Measurements from ENCODE around the gene CACNG7.
"Not testable (repeated sequence)": the region's sequence is repeated elsewhere in the genome, so short reads cannot be mapped to it uniquely, and the experiment has no call there.

CACNG7 gene

DNA sequence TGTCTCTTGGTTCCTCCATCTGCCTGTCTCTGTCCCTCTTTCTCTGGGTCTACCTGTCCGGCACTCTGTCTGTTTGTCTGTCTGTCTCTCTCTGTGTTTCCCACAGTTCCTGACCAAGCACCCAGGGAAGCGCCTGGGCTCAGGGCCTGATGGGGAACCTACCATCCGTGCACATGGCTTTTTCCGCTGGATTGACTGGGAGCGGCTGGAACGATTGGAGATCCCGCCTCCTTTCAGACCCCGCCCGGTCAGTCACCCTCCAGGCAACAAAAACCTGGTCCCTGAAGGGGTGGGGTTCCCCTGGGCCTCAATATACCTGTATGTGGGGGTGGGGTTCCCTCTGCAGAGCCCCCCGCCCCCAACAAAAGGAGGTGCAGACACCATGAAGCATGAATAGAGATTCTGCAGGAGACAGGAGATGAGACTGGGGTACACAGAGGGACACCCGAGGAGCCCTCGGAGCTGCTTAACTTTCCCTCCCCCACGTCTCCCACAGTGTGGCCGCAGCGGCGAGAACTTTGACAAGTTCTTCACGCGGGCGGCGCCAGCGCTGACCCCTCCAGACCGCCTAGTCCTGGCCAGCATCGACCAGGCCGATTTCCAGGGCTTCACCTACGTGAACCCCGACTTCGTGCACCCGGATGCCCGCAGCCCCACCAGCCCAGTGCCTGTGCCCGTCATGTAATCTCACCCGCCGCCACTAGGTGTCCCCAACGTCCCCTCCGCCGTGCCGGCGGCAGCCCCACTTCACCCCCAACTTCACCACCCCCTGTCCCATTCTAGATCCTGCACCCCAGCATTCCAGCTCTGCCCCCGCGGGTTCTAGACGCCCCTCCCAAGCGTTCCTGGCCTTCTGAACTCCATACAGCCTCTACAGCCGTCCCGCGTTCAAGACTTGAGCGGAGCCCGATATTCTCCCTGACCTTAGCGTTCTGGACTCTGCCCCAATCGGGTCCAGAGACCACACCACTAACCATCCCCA lies 2.6 kb upstream of the CACNG7 start:
- DNase-seq, result peak; percentile 75

DNA sequence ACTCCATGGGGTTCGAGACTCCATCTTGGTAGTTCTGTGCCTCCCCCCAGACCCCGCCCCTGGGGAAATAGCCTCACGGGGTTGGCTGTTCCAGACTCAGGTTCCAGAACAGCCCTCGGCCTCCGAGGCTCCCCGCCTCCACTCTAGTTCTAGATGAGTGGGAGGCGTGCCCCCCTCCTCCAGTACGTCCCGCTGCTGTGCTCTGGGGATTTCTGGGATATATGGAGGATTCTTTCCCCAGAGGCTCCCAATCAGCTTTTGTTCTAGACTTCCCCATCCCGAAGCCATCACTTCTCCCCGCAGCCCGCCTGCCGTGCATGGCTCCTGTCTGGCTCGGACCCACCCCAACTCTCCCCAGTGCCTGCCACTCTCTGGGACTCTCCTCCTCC lies 1.9 kb upstream of the CACNG7 start:
- DNase-seq, result no peak

DNA sequence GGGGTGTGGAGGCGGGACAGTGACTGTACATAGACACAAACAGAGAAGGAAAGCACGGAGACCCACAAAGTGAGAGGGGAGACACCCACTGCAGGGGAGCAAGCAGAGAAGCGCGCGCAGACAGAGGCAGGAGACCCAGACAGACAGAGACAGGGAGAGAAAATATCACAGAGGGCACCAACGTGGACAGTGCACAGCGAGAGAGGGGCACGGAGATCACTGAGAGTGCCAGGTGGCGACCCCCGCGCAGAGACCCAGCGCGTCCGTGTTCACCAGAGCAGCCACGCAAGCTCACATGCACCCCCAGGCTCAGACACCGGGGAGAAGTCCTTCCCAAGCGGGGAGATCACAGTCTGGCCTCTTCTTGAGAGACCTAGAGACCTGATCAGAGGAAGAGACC lies 1.4 kb upstream of the CACNG7 start:
- DNase-seq, result no peak

DNA sequence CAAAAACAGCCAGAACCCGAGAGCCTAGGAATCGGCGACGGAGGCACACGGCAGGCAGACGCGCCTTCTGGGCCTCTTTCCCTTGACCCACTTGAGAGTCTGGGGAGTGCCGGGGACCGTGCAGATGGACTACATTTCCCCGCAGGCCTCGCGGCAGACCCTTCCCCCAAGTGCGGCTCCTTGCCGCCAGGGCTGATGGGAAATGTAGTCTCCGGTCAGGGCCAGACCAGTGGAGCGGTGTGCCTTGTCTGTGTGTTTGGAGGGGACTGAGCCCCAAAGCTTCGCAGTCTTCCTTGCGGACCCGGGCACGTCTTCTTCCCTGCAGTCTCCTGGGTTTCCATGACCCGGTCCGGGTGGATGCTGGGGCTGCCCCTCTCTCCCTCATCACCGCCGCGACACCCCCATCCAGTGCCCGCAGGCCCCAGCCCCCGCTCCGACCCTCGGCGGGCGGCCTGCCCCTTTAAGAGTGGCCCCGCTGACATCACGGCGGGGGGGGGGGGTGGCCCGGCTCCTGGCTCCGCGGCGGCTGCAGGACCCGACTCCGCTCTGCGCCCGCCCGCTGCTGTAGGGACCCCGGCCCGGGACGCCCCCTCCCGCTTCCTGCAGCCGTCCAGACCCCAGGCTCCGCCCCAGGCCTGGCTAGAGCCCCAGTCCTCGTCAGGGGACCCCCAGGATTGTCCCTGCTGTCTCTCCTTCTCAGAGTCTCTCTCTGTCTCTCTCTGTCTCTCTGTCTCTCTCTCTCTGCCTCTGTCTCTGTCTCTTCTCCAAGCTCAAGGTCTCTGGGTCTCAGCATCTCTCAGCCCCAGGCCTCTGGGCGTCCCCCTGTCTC lies 758 bp upstream of the CACNG7 start:
- DNase-seq, result no peak

DNA sequence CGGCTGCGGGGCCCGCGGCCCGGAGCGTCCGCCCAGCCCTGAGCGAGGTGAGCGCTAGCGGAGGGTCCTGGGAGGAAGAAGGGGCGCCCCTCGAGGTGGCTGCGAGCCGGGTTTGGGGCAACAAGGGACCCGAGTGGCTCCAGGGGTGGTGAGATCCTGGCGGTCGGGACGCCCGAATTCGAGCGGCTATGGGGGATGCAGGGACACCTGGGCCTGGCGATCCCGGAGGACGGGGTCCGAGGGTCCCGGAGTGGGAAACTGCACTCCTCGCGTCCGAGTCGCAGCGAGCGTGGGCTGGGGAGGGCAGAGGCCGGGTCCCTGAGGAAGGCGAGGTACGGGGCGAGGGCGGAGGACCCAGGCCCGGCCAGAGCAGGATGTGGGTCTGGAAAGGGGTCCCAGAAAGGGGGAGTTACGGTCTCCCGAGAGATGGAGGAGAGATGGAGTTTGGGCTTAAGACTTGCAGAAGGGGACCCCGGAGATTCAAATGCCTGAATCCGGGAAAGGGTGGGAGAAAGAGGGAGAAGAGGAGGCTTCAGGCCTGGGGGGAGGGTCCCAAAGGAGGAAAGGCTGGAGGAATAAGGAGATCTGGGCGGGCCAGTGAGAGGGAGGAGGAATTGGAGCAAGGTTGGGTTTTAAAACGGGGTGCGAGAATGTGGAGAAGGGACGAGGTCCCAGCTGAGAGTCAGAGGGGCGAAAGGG lies 542 bp downstream of the CACNG7 start:
- no peak for DNase-seq

DNA sequence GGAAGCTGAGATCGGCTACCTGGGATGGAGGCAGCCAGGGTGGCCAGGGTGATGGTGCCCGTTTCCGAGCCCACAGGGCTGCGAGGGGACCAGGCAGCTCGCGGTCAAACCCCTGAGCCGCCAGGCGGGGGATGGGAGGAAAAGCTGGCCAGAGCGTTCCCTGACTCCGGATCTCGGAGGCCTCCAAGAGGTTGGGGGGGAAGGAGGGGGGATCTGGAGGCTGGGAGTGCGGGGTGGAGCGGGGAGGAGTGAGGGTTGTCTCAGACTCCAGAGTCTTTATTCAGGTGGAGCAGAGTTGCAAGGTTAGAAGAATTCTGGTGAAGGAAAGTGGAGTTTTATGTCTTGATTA lies 1.1 kb downstream of the CACNG7 start:
- no peak for DNase-seq

DNA sequence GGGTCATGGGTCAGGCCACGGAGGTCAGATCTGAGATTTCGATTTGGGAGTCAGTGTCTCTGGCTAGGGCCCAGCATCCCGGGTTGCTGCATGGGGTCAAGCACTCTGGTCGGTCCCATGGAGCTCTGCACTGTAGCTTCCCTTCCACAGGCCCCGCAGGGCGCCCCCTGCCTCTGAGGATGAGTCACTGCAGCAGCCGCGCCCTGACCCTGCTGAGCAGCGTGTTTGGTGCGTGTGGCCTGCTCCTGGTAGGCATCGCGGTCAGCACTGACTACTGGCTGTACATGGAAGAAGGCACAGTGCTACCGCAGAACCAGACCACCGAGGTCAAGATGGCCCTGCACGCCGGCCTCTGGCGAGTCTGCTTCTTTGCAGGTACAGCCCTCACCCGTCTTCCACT lies 3.6 kb downstream of the CACNG7 start:
- no peak for DNase-seq

DNA sequence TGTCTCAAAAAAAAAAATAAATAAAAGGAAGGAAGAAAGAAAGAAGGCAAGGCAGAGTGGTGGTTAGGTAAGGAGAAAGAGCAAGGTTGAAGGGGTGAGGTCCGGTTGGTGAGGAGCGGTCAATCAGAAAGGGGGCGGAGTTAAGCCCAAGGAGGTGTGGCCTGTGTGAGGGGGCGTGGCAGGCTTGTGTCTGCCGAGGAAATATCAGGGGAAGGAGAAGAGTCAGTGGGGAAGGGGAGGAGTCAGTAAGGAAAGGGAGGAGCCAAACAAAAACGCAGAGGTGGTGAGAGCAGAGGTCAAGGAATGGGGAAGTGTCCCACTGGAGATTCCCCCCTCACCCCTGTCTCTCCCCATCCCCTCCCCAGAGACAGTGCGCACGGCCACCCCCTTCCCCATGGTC lies 5.9 kb downstream of the CACNG7 start:
- DNase-seq, result no peak

DNA sequence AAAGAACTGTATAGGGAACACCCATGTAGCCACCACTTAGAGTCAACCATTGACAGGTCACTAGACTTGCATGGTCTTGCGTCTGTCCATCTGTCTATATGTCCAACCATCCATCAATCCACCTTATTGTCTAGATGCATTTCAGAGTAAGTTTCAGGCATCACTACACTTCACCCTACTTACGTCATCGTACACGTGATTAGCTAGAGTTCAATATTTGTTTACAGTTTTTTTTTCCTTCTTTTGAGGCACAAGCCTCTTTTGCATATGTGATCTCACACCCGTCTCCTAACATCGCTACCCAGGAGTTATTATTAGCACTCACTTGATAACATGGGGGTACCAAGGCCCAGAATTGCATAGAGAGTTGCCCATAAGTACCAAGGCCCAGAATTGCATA lies 6.9 kb downstream of the CACNG7 start:
- no peak for DNase-seq

DNA sequence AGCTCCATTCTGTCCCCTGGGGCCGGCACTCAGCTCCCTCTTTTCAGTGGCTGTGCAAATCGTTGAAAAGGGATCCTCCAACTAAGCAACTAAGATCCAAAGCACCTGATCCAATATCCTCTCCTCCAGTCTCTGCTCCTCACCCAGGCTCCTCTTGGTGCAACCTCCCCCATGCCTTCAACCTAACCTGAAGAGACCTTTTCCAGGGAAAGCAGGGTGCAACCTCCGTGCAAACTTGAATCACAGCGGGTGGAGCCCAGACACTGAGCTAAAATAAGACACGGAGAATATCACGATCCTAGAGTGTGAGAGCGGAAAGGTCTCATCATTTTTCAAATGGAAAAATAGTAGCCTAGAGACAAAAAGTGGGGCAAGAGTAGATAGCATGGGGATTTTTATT lies 8.3 kb downstream of the CACNG7 start:
- no peak for DNase-seq

DNA sequence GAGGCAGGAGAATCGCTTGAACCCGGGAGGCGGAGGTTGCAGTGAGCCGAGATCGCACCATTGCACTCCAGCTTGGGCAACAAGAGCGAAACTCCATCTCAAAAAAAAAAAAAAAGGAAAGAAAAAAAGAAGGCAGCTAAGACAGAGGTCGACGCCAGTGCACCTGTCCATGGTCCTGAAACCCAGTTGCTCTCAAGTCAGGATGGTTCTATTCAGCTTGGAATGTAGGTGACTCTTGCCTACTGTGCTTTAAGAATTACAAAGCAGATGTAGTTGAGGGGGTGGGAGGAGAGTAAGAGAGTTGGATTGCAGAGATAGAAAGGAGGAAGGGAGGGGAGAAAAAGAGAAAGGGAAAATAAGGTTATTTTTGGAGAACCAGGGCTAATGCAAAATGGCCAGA lies 18.7 kb downstream of the CACNG7 start:
- DNase-seq, result peak; percentile 21

DNA sequence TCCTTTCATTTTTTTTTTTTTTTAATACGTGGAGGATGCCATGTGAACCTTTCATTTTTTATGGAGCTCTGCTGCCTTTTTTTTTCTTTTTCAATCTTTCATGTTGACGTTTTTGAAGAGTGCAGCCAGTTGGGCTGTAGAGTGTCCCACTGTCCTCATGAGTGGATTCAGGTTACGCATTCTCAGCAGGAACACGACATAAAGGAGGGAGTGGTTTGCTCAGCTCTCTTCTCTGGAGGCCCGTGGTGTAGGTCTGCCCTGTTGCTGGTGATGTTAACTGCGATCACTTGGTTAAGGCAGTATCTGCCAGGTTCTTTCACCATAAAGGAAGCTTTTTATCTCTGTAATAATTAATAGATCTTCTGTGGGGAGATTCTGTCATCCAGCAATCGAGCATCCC lies 27.0 kb downstream of the CACNG7 start:
- DNase-seq, result no peak

DNA sequence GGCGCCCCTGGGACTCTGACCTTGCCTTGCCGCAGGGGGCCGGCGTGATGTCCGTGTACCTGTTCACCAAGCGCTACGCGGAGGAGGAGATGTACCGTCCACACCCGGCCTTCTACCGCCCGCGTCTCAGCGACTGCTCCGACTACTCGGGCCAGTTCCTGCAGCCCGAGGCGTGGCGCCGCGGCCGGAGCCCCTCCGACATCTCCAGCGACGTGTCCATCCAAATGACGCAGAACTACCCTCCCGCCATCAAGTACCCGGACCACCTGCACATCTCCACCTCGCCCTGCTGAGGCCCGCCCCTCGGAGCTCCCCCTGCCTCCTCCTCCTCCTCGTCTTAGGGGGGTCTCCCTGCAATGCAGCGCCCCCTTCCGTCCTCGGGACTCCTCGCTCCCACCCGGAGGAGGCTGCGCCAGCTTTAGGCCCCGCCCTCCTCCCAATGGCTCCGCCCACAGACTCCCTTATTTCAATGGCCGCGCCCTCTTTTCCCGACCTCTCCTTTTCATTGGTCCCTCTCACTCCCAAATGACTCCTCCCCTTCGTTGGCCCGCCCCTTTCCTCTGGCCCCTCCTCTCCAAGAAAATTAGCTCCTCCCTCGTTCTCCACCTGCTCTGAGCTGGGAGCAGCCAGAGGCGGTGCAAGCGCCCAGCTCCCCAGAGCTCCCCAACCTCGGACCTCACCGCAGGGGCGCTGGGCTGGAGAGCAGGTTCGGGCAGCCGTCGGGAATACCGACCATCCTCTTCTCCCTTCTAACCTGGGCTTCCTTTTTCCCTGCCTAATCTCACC lies 33.1 kb downstream of the CACNG7 start:
- DNase-seq, result no peak

DNA sequence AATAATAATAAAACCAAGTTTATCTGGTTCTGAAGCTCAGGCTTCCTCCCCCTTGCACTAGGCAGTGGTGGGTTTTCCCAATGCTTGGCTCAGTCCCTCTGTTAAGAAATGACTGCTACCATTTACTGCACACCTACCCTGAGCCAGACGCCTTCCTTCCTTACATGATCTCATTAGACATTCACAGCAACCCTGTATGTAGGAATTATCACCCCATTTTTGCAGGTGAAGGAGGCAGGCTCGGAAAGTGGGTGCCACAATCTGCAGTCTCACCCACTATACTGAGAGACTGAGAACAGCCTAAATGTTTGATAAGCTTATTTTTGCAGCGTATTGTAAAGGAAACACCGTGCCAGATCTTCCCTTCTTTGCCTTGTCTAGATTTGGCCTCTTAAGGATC lies 35.3 kb downstream of the CACNG7 start:
- DNase-seq, result no peak

DNA sequence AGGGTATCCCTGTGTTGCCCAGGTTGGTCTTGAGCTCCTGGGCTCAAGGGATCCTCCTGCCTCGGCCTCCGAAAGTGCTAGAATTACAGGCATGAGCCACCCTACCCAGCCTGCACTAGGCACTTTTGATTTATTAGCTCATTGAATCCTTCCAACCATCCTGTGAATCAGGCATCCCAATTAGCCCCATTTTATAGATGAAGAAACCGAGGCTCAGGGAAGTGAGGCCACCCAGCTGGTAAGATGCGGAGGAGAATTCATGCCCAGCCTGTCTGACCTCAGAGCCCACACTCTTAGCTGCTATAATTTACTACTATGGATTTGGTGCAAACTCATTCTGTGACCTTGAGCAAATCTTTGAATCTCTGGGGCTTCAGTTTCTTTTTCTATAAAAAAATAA lies 35.9 kb downstream of the CACNG7 start:
- no peak for DNase-seq

DNA sequence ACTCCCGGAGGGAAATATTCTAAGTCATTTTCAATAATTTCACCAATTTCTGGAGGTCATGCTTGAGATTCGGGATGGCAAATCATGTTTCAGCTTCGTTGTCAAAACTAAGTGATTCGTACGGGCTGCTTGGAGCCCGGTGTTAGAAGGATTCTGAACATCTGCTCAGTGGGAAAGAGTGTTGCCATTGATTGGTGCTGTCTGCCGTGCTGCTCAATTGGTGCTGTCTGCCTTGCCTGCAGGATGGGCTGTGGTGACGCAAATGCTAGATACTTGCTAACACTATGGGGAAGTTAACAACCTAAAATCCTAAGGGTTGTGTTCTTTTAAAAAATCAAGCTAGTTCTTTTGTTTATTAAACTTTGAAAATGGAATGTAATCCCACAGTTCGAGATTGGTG lies 36.4 kb downstream of the CACNG7 start:
- no peak for DNase-seq

DNA sequence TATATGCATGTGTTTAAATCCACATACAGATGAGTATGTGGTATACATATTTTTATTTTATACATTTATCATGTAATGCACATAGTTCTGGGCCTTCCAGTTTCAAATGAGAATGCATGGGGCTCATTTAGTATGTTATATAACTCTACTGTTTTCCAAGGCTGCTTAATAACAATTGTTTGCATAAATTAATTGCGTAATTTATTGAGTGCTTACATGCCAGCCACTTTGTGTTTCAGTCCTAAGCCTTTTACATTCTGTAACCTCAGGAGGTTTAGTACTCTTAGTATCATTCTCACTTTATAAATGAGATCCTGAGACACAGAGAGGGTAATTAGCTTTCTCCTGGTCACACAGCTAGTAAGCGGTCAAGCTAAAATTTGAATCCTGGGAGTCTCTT lies 36.9 kb downstream of the CACNG7 start:
- DNase-seq, result no peak

DNA sequence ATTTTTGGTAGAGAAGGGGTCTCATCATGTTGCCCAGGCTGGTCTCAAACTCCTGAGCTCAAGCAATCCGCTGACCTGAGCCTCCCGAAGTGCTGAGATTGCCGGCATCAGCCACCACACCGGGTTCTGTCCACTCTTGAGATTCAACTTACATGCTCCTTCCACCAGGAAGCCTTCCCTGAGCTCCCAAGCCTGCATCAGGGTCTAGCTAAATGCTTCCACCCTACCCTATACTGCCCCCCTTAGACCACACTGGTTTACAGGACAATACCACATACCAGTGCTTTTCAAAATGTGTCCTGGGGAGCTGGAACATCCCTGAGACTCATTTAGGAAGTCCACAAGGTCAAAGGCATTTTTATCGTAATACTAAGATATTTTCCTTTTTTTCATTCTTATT lies 38.5 kb downstream of the CACNG7 start:
- no peak for DNase-seq

DNA sequence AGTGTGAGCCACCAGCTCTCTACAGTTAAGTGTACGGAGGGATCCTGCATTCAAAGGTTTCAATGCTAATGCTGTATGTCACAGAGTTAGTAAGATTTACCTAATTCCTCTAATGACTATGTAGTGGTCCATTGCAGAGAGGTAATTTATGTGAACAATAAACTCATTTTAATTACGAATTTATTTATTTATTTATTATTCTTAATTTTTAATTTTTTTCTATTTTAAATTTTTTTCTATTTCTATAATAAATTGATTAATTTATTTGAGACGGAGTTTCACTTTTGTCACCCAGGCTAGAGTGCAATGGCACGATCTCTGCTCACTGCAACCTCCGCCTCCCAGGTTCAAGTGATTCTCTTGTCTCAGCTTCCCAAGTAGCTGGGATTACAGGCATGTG lies 39.5 kb downstream of the CACNG7 start:
- DNase-seq, result not testable (repeated sequence)

DNA sequence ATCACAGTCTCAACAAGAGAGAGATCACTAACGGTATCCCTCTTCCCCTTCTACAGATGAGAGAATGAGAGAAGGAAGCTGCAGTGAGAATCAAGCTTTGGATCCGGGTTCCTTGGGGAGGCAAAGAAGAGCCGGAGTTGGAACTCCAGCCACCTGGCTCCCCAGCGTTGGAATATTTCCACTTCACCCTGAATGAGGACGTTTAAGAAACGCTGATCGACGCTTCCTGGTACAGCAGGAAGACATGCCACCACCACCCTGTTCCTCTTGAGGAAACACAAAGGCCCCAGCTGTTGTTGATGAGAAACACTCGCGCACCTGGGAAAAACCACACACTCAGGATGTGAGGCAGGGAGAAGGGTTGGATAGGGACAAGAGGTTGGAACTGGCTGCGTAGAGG lies 42.4 kb downstream of the CACNG7 start:
- DNase-seq, result no peak

DNA sequence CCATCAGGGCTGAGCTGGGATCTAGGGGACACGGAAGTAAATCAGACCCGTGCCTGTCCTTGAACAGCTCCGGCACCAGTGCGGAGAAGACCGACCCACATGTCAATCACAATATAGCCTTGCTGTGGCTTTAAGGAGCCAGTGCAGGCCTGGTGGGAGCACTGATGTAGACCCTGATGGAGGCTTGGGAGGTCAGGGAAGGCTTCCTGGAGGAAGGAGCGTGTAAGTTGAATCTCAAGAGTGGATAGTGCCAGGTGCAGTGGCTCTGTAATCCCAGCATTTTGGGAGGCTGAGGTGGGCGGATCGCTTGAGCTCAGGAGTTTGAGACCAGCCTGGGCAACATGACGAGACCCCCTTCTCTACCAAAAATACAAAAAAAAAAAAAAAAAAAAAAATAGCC lies 42.9 kb downstream of the CACNG7 start:
- DNase-seq, result no peak

DNA sequence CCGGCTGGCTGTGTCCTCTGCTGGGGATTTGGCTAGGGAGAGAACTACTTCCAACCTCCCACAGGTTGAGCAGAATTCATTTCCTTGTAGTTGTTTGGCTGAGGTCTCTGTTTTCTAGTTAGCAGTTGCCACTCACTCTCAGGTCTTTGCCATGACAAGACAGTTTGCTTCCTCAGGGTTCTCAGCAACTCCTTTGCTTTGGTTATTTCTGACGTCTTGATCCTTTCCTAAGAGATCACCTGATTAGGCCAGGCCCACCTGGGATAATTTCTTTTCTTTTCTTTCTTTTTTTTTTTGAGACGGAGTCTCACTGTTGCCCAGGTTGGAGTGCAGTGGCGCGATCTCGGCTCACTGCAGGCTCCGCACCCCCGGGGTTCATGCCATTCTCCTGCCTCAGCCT lies 44.3 kb downstream of the CACNG7 start:
- DNase-seq, result no peak

Measured in activated gamma-delta T cell treated with Interleukin-2 at 50 U/mL for 16 hours (primary cell).